C4-2B (cell line): ENCODE measurements around the gene PPT1.

Source experiments
- H3K27ac ChIP-seq: fragments of 450-650 bp; 2 replicates; pipeline ENCODE4 v1.5.1; 2017
- CTCF ChIP-seq: fragments of 450-650 bp; conservative IDR thresholded peaks from 2 replicates; pipeline ENCODE4 v1.5.1; 2017; ENCODE audit warnings: mild to moderate bottlenecking
- ZFX ChIP-seq: fragments of 450-650 bp; IDR thresholded peaks from 2 replicates; pipeline ENCODE4 v1.6.1; 2017

The PPT1 gene

GRCh38 chr1:40075266-40075665 lies 21.8 kb downstream of the PPT1 start:
- TF ChIP-seq CTCF (no peak), ZFX (no peak)
- H3K27ac ChIP-seq = no peak overlapping the region

DNA sequence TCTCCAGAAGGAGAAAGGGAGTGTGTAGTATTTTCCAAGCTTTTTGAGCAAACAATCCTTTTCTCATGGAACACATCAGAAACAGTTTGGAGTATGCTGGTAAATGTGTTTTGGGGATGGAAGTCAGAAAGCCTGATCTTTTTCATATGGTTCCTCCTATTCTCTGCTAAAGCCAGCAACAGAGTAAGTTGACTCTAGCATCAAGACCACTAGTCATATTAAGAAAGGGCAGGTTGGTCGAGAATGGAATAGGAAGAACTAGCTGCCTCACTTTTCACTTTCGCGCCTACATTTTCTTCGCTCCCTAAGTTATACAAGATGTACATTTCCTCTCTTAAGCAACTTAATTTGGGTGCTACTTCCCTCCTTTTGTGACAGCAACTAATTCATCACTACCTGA lies 24.0 kb downstream of the PPT1 start:
- no peak overlapping the region for H3K27ac ChIP-seq
- TF ChIP-seq ZFX (no peak), CTCF (no peak)

DNA sequence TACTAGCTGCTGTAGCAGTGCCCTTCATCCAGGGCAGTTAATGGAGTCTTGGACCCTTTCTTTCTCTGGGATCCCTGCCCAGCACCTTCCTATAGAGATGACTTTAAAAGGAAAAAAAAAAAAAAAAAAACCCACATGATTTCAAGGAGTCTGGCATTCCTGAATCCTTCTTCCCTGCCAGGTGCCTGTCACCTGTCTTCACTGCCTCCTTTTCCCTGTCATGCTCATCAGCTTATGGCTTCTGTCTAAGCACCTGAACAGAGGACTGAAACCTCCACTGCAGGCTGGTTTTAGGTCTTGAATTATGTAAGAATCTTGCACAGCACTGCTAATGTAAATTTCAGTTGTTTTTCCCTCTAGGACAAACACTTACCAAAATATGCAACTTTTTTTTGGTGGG lies 24.9 kb downstream of the PPT1 start:
- TF ChIP-seq ZFX (no peak), CTCF (no peak)

GRCh38 chr1:40067851-40068250 lies 29.2 kb downstream of the PPT1 start:
- TF ChIP-seq ZFX (no peak), CTCF (no peak)
- H3K27ac ChIP-seq = no peak overlapping the region

More for the DNA sequence above, 24.9 kb downstream of the PPT1 start:
- no peak overlapping the region for H3K27ac ChIP-seq

GRCh38 chr1:40067023-40067422 lies 30.0 kb downstream of the PPT1 start:
- TF ChIP-seq CTCF = no peak
- TF ChIP-seq ZFX = no peak
- H3K27ac ChIP-seq = no peak overlapping the region

GRCh38 chr1:40064797-40065499 lies 32.1 kb downstream of the PPT1 start:
- no peak overlapping the region for H3K27ac ChIP-seq
- no peak for TF ChIP-seq ZFX
- TF ChIP-seq CTCF = no peak

DNA sequence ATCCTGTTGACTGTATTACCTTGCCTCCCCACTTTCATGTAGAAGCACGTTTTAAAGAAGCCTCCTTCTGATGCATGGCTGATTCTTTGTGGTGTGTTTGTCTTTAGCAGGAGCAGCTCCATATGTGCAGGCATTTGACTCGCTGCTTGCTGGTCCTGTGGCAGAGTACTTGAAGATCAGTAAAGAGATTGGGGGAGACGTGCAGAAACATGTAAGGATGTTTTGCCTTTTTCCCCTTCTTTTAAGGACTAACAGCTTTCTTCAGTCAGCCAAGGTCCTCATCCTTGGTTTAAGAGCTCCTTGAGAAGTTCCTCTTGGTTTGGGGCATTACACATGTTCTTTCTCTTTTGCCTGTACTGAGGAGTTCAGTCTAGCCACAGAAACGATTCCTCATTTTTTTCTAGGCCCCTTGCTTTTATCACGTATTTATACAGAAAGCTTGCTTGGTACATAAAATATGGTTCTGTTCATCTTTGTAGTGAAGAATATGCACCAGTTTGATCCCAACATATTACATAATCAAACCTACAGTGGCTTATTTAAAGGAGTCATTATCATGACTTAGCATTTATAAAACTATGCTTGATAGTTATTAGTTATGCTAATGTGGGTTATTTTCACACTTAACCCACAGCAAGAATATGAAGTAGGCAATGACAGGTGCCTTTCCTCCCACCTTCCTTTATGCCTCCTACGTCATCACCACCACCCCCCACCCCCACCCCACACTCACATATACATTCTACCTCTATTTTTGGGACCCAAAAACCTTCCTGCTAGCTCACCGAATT lies 36.9 kb downstream of the PPT1 start:
- TF ChIP-seq CTCF (no peak), ZFX (no peak)
- H3K27ac ChIP-seq = no peak overlapping the region; the same call in 1 of the 2 replicates
